IMR-90 (cell line): ENCODE data around the gene KRTAP5-7. TPM values are rescaled to one million over a fixed set of nuclear protein-coding genes. Genes with fewer than 3 reads are reported as not detected.

Experiments
- ATAC-seq: fragments of 200-7000 bp; cut with Tn5 transposase; 2 replicates; pipeline ENCODE4 v1.9.1; 2020; ENCODE audit warnings: low read depth, mild to moderate bottlenecking, moderate library complexity
- BruUV-seq: library from RNA; stranded (reverse); fragments of 400-500 nt; replicated peaks from 2 replicates; lab custom pipeline; 2021; lab: Mats Ljungman, UMichigan
- CTCF ChIA-PET: fragments of 300-600 bp; formaldehyde crosslinking; extraction: SDS; loops from one replicate; lab custom pipeline; 2021; ENCODE audit warnings: antibody characterized with exemption; lab: Yijun Ruan, JAX
- POLR2A ChIA-PET: fragments of 300-600 bp; sonication (Branson Sonifier 250); formaldehyde crosslinking; loops from one replicate; lab custom pipeline; 2022; ENCODE audit warnings: antibody characterized with exemption; ENCODE audit not compliant: unreplicated experiment; lab: Charles Lee
- DNase-seq: peaks from one replicate; pipeline ENCODE4 v3.0.0; 2013
- H2AFZ ChIP-seq: replicated peaks from 2 replicates; pipeline ENCODE3; 2013; ENCODE audit warnings: low read length, mild to moderate bottlenecking; ENCODE audit not compliant: poor library complexity
- H2AK5ac ChIP-seq: 2 replicates; pipeline ENCODE4 v1.6.1; 2013; ENCODE audit warnings: low read depth, low read length, inconsistent platforms
- H2AK9ac ChIP-seq: replicated peaks from 2 replicates; pipeline ENCODE3; 2013; ENCODE audit warnings: mild to moderate bottlenecking, low read depth, low read length, moderate library complexity; ENCODE audit not compliant: poor library complexity
- H2BK120ac ChIP-seq: 2 replicates; pipeline ENCODE4 v1.6.1; 2013; ENCODE audit warnings: low read depth, low read length, inconsistent platforms
- H2BK15ac ChIP-seq: 3 replicates; pipeline ENCODE4 v1.6.1; 2013; ENCODE audit warnings: low read depth, low read length, inconsistent platforms
- H2BK20ac ChIP-seq: 2 replicates; pipeline ENCODE4 v1.6.1; 2013; ENCODE audit warnings: low read depth, mild to moderate bottlenecking, inconsistent platforms, low read length, moderate library complexity
- H2BK5ac ChIP-seq: 2 replicates; pipeline ENCODE4 v1.6.1; 2013; ENCODE audit warnings: mild to moderate bottlenecking, low read depth, low read length, inconsistent platforms; ENCODE audit not compliant: poor library complexity, severe bottlenecking
- H3K14ac ChIP-seq: replicated peaks from 2 replicates; pipeline ENCODE4 v1.6.1; 2013; ENCODE audit warnings: low read depth, low read length, inconsistent platforms
- H3K18ac ChIP-seq: 2 replicates; pipeline ENCODE4 v1.6.1; 2013; ENCODE audit warnings: low read depth, low read length, control low read depth
- H3K23ac ChIP-seq: 2 replicates; pipeline ENCODE4 v1.6.1; 2013; ENCODE audit warnings: low read depth, low read length, inconsistent platforms
- H3K27ac ChIP-seq: 2 replicates; pipeline ENCODE4 v1.5.1; 2013; ENCODE audit warnings: mild to moderate bottlenecking, control low read depth, low read length; ENCODE audit not compliant: insufficient read depth
- H3K27me3 ChIP-seq: 2 replicates; pipeline ENCODE4 v1.6.1; 2013; ENCODE audit warnings: low read length; ENCODE audit not compliant: control insufficient read depth, insufficient read depth
- H3K36me3 ChIP-seq: 2 replicates; pipeline ENCODE4 v1.6.1; 2013; ENCODE audit warnings: low read length, mixed read lengths; ENCODE audit not compliant: control insufficient read depth, insufficient read depth
- H3K4ac ChIP-seq: 2 replicates; pipeline ENCODE4 v1.6.1; 2013; ENCODE audit warnings: low read depth, low read length, inconsistent platforms
- H3K4me1 ChIP-seq: 2 replicates; pipeline ENCODE4 v1.6.1; 2013; ENCODE audit warnings: low read length, mixed read lengths; ENCODE audit not compliant: control insufficient read depth, insufficient read depth
- H3K4me2 ChIP-seq: 2 replicates; pipeline ENCODE4 v1.6.1; 2013; ENCODE audit warnings: low read depth, mild to moderate bottlenecking, control low read depth, low read length, moderate library complexity
- H3K4me3 ChIP-seq: 2 replicates; pipeline ENCODE4 v1.5.1; 2013; ENCODE audit warnings: low read depth, mild to moderate bottlenecking, control low read depth, low read length, moderate library complexity; ENCODE audit not compliant: insufficient read depth
- H3K56ac ChIP-seq: 2 replicates; pipeline ENCODE4 v1.6.1; 2013; ENCODE audit warnings: low read length, inconsistent platforms; ENCODE audit not compliant: insufficient read depth; ENCODE audit errors: extremely low read depth
- H3K79me1 ChIP-seq, 2 experiments: 2 replicates each; pipeline ENCODE4 v1.6.1; 2013; ENCODE audit warnings: low read length in 2 of 2, inconsistent platforms in 1 of 2, low read depth in 1 of 2
- H3K9ac ChIP-seq: 2 replicates; pipeline ENCODE4 v1.6.1; 2013; ENCODE audit warnings: low read depth, low read length, control low read depth
- H3K9me1 ChIP-seq: 2 replicates; pipeline ENCODE4 v1.6.1; 2013; ENCODE audit warnings: low read length, inconsistent platforms; ENCODE audit not compliant: insufficient read depth
- H3K9me3 ChIP-seq: 2 replicates; pipeline ENCODE4 v1.6.1; 2013; ENCODE audit warnings: low read length; ENCODE audit not compliant: control insufficient read depth, insufficient read depth
- H4K20me1 ChIP-seq: 2 replicates; pipeline ENCODE4 v1.6.1; 2013; ENCODE audit warnings: low read length, inconsistent platforms; ENCODE audit not compliant: insufficient read depth
- H4K5ac ChIP-seq: 2 replicates; pipeline ENCODE4 v1.6.1; 2013; ENCODE audit warnings: mild to moderate bottlenecking, low read depth, low read length, control low read depth
- H4K8ac ChIP-seq, 2 experiments: 2 replicates each; pipeline ENCODE4 v1.6.1; 2013; ENCODE audit warnings: low read depth in 2 of 2, low read length in 2 of 2, control low read depth in 1 of 2, inconsistent platforms in 1 of 2
- H4K91ac ChIP-seq: 2 replicates; pipeline ENCODE4 v1.6.1; 2013; ENCODE audit warnings: low read depth, low read length, inconsistent platforms; ENCODE audit not compliant: insufficient read depth
- MAZ ChIP-seq: IDR thresholded peaks from 2 replicates; pipeline ENCODE4 v1.6.1; 2012; ENCODE audit warnings: low read depth, mild to moderate bottlenecking, low read length, improper control_type of control experiment, moderate library complexity, borderline replicate concordance
- POLR2A ChIP-seq: IDR thresholded peaks from 2 replicates; pipeline ENCODE4 v1.6.1; 2012; ENCODE audit warnings: mild to moderate bottlenecking, low read depth, low read length
- WGBS, 2 experiments: methylation state at CpG; one replicate each; pipeline versions ENCODE4 v1.1.5 to v1.1.7; 2013; ENCODE audit warnings: missing lambda C conversion rate in 2 of 2; ENCODE audit not compliant: insufficient read length in 1 of 2; ENCODE audit errors: extremely low coverage in 2 of 2; 5-methylcytosine and 5-hydroxymethylcytosine counted together
- dilution Hi-C: fragments of 300-500 bp; cut with HindIII; formaldehyde crosslinking; loops from one replicate; pipeline ENCODE4 v1.14.3; 2018; ENCODE audit warnings: low sequenced_read_pairs; ENCODE audit not compliant: unreplicated experiment
- in situ Hi-C: fragments of 300-500 bp; cut with MboI; formaldehyde crosslinking; loops from 3 replicates; pipeline ENCODE4 v1.14.3; 2019; ENCODE audit warnings: low sequenced_read_pairs, inconsistent platforms, mixed read lengths
- intact Hi-C: fragments of 100-400 bp; cut with micrococcal nuclease; formaldehyde crosslinking; loops from 2 replicates; pipeline ENCODE4 v1.10.0; 2022
- polyA plus RNA-seq, 3 experiments: library from polyadenylated mRNA; depleted of rRNA; stranded (reverse); fragments of >200 nt; gene quantifications; 2 replicates each; pipeline ENCODE4 v1.2.3, GENCODE V29; 2012; ENCODE audit warnings: low replicate concordance in 1 of 3
- total RNA-seq: library from RNA; depleted of rRNA; stranded (reverse); fragments of >200 nt; gene quantifications from 2 replicates; pipeline ENCODE4 v1.2.3, GENCODE V29; 2012

KRTAP5-7 gene
- total and polyA plus RNA-seq, 2 of the 4 experiments (the other 2 are of a cell fraction) = not detected

DNA sequence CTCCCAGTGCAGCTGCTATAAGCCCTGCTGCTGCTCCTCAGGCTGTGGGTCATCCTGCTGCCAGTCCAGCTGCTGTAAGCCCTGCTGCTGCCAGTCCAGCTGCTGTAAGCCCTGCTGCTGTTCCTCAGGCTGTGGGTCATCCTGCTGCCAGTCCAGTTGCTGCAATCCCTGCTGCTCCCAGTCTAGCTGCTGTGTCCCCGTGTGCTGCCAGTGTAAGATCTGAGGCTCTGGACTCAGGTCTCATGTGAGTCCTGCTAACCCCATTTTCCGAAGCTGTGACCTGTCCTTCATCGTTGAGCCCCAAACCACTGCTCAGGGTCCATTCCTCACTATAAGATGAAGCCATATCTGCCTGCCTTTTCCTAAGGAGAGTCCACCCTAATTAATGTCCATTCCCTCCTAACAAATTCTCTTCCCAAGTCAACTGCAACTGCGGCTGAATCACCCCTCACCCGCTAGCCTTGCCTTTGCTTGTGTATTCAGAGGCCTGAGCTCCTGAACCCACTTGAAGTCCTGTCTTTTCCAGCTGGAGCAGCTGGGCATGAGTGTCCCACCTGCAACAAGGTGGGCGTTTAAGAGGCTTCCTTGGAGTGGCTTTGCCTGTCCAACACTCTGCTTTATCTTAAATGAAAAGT is 626 bp downstream of the KRTAP5-7 start:
- Histone ChIP-seq H3K56ac (no peak overlapping the region), H2AFZ (no peak overlapping the region), H3K36me3 (no peaks in the 10 kb centered on the region), H3K27me3 (0 out of 2 replicates have a peak, but pooled peaks cover 1% of the 10 kb centered on the region), H2AK5ac (no peak overlapping the region), H2BK120ac (no peak overlapping the region), H3K18ac (no peak overlapping the region), H3K27ac (no peak overlapping the region), H2BK5ac (no peak overlapping the region), H2BK20ac (no peak overlapping the region), H3K4me2 (no peak overlapping the region), H3K4ac (no peak overlapping the region), H2AK9ac (no peak overlapping the region), H3K4me1 (no peaks in the 10 kb centered on the region), H3K9me3 (no peaks in the 10 kb centered on the region), H3K9ac (no peak overlapping the region), H3K9me1 (no peaks in the 10 kb centered on the region), H3K14ac (no peak overlapping the region), H3K4me3 (no peak overlapping the region), H3K79me1 (no peaks in the 10 kb centered on the region), H2BK15ac (no peak overlapping the region), H4K5ac (no peak overlapping the region), H4K20me1 (no peaks in the 10 kb centered on the region), H3K23ac (no peak overlapping the region), H4K91ac (no peak overlapping the region), H4K8ac (no peak overlapping the region)
- ChIA-PET CTCF (no interaction called here), POLR2A (no interaction called here)
- BruUV-seq = no TSS peak
- TF ChIP-seq MAZ (no peak), POLR2A (no peak)
- intact Hi-C loops = no loop called here
- in situ Hi-C loops = no loop called here
- 60% methylated on average over 1 of the region's 6 CpGs; no CpG with 5 or more reads in 1 of the 2 experiments for WGBS, 2 experiments
- ATAC-seq (no peak), DNase-seq (no peak)
- dilution Hi-C loops = no loop called here
